Measurements from ENCODE around the gene QRFPR.
"Not testable (repeated sequence)": the region's sequence is repeated elsewhere in the genome, so short reads cannot be mapped to it uniquely, and the experiment has no call there.

Gene QRFPR

DNA sequence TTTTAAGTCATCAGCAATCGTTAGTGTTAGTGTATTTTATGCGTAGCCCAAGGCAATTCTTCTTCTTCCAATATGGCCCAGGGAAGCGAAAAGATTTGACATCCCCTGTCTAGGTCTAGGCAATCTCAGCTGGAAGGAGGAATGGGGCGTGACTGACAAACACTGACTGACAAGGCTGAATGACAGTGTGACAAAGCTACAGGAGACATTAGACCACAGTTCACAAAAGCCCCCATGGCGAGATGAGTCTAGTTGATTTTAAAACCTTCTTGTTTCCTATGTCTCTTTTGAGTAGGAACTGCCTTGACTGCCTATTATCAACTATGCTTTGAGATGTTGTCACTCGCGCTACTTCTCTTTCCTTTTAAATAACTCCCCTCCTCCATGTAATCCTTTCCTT is 42.3 kb downstream of the QRFPR start:
- DNase-seq, result no peak

DNA sequence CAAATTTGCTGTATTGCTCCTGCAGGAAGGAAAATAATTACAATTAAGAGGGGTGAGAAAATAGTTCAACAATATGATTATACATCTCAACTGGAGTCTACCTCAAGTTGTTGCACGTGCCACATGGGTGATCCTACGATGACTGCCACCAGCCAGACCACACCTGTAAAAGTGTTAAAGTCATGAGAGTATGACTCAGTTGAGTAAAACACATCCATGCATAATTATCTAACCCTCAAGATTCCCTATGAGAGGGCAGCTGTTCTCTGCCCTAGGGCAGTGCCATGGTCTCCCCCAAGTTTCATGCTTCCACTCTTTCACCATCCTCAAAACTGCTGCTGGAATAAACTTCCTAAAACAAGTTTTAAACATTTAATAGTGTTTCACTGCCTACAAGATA is 44.1 kb downstream of the QRFPR start:
- no peak for DNase-seq

DNA sequence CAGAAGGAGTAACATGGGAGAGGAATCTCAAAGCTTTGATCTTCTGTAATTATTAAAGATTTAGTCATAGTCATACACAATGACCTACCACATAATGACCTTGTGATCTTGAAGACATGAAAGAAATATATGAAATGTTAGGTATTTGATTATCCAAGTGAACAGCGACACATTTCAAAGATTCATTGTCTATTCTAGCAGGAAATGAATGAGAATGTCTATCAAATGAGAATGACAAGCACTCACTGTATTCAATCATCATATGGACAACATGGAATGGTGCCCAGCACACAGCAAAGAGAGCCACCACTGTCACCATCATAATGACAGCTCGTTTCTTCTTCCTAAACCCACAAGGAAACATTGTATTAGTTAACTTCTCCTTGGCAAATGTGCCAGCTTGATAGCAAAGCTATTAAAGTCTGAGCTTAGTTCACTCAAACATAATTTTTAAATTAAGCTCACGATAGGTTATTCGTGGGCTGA is 50.6 kb downstream of the QRFPR start:
- no peak for DNase-seq

DNA sequence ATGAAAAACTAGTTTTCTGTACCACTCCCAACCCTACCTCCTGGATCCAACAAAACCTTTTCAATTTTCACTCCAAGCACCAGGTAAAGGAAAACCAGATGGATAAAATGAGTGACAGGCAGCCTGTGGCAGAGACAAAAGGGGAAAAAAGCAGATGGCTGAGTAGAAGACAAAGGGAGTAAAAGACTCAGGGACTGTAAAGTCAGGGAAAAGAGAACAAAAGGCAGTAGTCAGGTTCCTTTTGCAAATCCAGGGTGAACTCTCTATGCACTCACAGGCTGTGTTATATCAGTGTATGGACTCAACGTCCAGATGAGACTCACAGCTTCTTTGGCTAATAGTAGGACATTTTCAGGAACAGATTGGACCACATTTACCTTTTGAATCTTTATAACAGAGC is 54.2 kb downstream of the QRFPR start:
- no peak for DNase-seq

DNA sequence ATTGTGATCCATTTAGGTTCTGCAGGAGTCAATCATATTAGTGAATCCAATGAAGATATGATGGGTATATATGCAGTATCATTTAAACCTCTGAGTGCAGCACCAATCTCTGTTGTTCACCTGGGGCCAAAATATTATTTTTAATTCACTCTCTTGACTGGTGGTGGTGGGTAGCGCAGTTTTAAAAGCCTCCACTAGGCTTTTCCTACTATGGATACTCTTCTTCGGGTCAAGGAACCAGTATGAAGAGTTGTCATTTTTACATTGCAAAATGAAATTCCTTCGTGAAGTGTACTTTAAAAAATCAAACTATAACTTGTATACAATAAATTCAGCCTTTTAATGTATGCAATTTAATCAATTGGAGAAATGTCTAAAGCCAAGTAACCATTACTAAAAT is 56.5 kb downstream of the QRFPR start:
- no peak for DNase-seq

DNA sequence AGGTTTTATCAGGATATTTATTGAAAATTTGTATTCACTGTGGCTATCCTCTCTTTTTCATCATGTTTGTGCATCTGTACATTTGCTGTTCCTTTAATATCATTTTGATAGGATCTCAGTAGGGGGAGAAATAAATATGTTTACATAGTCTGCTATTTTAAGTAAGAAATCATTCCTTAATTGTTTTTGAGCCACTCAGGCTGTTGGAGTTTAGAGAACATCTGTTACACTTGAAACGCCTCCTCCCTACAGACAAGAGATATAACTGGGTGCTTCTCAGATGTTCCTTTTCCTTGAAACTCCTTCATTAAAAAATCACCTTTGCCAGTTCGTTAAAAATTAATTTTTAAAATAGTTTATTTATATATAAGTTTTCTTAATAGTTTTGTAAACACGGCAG is 59.4 kb downstream of the QRFPR start:
- no peak for DNase-seq

DNA sequence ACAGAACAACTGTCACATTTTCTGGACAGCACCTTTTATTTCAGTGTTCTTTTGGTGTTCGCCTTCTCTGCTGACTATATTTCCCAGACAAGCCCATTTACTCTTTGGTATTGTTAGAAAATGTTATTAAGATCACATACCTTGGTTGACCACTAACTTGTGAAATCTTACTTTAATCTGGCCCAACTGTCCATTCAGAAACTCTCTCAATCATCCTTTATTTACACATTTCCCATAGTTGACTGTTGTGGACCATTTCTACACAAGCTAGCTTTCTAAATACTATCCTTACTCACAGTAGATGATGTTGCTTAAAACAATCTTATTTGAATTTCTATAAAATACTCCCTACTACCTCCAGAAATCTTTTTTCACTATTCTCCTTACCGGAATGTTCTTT is 64.7 kb downstream of the QRFPR start:
- DNase-seq, result no peak

DNA sequence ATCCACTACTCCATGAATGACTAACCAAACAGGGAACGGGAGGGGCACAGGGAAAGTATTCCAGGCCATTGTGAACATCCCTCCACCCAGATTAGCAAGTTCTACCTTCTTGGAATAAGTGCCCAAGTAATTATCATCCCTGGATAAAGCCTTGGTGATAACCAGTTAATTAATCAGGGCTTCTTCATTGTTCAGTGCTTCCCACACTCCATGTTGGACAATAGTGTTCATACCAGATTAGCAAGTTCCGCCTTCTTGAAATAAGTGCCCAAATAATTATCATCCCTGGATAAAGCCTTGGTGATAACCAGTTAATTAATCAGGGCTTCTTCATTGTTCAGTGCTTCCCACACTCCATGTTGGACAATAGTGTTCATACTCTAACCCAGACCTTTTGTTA is 67.4 kb downstream of the QRFPR start:
- not testable (repeated sequence) for DNase-seq

DNA sequence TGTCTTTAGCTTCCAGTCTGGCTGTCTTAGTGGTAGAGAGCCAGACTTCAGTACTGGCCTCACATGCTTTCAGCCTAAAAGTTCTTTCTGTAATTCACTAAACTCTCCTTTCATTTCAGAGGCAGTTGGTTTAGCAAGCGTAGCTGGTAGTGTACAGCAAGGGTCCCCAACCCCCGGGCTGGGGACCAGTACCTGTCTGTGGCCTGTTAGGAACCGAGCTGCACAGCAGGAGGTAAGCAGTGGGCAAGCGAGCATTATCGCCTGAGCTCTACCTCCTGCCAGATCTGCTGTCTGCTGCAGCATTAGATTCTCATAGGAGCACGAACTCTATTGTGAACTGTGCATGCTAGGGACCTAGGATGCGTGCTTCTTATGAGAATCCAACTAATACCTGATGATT is 72.0 kb downstream of the QRFPR start:
- no peak for DNase-seq

DNA sequence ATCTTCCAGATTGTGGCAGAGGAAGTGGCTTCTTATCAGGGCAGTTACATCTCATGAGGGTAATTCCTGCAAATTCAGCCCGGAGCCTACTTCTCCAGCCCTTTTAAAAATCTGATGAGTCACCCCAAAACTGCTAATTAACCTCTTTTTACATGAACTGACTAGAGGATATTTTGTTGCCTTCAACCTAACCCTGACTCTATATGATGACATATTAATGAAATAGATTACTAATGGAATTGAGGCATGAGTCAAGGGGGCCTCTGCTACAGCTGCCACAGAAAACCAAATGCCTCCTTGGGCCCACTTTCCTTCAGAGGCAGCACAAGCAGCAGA is 72.5 kb downstream of the QRFPR start:
- no peak for DNase-seq

DNA sequence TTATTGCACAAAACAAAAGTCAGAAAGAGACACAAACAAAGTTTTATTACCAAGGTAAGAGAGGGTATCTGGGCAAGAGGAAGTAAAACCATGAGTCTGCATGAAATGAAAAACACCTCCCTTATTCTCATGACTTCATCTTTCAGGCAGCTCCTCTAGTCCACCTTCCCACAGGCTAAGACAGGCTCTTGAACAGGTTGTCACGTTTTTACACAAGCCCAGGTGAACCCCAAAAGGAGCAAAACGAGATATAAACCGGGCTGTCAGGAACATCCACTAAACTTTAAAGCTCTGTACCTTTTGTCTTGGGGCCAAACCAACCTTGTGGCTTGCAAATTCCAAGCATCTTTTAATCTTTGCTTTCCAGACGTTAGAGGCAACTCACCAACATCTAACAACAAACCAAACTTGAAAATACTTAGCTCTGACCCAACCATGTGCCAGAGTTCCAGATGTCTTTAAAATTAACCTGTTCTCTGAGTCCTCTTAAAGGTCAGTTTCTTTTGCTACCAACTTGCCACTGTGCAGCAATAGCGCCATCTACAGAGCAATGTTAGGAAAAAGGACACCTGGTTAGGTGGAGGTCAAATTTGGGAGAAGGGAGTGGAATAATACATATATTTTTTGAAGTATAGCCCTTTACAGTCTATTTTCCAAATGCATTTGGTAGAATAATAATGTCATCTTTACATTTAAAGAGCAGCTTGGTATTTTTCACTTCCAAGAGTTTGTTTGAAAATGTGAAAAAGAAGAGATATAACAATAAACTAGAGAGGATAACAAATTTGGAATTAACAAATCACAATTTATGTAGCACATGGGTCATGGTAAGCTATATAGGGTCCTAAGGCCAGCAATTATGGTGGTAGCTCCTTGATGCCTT is 73.1 kb downstream of the QRFPR start:
- DNase-seq, result peak; percentile 57

DNA sequence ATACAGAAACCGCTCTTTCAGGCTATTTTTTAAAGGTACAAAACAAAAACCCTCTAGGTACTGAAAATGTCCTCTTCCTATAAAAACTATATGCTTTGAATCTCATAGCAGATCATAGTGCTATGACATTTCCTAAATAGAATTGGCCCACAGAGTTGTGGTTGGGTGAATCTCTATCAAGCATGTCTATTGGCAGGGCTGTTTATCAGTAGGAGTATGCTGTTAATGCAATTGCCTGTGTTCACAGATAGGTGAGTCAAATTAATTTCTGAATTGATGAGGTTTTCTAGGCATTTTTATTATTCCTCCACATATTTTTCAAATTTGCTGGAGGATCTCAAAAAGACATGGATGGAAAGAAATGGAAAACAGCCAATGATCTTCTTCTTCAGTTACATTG is 73.9 kb downstream of the QRFPR start:
- DNase-seq, result no peak

DNA sequence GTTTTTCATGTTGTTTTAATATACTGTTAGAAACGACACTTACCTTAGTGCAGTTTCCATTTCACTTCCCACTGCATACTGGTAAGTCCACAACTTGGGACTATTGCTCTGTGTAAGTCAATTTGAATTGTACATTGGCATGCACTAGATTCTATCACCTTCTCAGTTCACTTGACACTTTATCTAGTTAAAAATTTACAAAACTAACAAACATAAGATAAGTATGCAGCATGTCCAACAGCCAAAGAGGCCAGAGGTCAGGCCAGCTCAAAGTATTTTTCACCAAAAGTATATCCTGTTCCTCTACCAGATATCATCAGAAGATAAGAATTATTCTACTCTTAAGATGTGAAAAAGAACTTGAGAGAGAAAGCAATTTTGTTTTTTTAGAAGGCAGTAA is 75.9 kb downstream of the QRFPR start:
- DNase-seq, result no peak

DNA sequence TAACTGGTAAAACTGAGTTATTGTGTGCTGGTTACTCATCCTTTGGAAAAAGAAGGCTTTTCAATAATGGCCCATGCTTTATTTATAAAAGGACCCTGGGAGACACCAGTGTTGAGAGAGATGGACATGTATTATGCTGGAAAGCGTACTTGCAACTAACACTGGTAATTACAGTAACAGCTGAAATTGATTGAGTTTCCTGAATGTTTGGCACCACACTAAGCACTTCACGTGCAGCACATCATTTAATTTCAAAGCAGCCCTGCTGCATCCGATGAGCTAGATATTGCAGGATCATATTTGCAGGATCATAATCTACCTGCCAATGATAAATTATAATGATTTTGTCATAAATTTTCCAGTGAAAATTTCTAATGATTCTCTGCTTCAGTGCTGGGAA is 81.5 kb downstream of the QRFPR start:
- DNase-seq, result no peak

DNA sequence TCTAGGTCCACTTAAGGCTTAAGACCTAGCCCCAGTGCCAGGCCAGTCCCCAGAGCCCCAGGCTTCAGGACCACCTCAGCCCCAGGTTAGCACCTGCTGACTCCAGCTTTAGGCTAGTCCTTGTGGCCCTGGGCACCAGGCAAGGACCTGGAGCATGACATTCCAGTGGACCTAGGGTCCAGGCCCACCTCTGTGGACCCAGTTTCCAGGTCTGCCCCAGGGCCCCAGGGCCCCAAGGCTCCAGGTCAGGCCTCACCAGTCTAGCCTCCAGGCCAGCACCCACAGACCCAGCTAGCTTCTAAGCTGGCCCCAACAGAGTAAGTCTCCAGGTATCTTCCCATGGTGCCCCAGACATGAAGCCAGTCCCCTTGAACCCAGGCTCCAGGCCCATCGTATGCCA is 97.5 kb downstream of the QRFPR start:
- DNase-seq, result no peak

DNA sequence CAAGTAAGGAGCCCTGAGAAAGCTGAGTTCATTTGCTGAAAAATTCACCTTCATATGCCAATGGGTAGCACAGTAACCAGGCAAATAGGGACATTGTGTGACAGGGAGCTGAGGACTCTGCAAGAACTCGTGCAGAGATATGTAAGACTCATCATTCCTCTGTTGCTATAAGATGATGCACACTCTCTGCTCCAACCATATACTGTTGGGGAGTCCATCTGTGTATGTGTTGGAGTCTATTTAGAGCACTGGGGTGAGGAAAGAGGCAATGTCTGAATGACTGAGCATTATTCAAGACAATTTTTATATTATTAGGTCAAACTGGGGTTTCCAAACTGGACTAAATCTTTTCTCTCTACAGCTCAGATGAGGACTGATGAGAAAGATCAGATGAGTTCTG is 100.4 kb downstream of the QRFPR start:
- no peak for DNase-seq

DNA sequence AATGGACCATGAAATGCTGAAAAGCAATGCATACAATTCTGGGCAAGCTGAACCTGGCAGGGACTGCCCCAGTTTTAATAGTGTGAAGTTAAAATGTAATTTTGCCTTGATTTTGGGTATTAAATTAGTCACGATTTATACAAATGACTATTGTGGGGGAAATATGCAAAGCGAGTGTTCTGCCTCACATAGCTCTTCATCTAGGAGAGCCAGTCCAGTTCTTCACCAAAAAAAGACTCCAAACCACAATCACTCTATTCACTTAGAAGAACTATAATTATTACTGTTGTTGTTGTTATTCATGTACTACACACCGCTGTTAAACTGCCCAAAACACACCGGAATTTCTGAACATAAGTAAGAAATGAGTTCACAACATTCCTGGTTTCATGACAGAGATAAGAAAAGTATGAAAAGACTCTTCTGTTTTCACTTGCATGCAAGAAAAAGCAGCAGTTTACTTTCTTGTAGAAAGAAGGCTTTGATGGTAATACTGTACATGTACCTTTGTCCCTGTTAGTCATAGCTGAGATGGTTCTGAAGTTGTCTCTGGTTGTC is 101.9 kb downstream of the QRFPR start:
- DNase-seq, result no peak

Measured in RPMI8226 (cell line).